Gastroesophageal sphincter (tissue), 3 donors: ENCODE data around the gene ECSIT.
"Not testable (repeated sequence)": the region's sequence is repeated elsewhere in the genome, so short reads cannot be mapped to it uniquely, and the experiment has no call there.

Experiments used
- CTCF ChIP-seq, 4 experiments: fragments of 200-600 bp in 2 of 4; fragments of 450-650 bp in 2 of 4; sonication (generic) in 1 of 4; IDR thresholded peaks; one replicate each; pipeline ENCODE4 v1.5.1; 2017 to 2019; ENCODE audit warnings: antibody characterized with exemption in 4 of 4, mild to moderate bottlenecking in 2 of 4, moderate library complexity in 2 of 4
- POLR2A ChIP-seq, 2 donors: fragments of 450-650 bp; IDR thresholded peaks; one replicate each; pipeline ENCODE4 v1.6.1; 2017; ENCODE audit warnings: antibody characterized with exemption in 2 of 2, mild to moderate bottlenecking in 2 of 2, moderate library complexity in 1 of 2
- POLR2AphosphoS5 ChIP-seq: sonication (generic); formaldehyde crosslinking; IDR thresholded peaks from one replicate; pipeline ENCODE4 v1.6.1; 2017; ENCODE audit warnings: antibody characterized with exemption

- TF ChIP-seq CTCF (IDR thresholded peaks at IDR 0.05); POLR2A (IDR thresholded peaks at IDR 0.05); POLR2AphosphoS5: not testable (repeated sequence)
Observed at GRCh38 chr19:11565649-11565980, 36.7 kb upstream of the ECSIT start.
